A673 (cell line): ENCODE measurements around the gene SPEF2.

Experiments used
- CTCF ChIP-seq: fragments of 300-800, 200-600 bp; sonication (generic); conservative IDR thresholded peaks from 2 replicates; pipeline ENCODE4 v1.5.1; 2017; ENCODE audit warnings: low read depth, mild to moderate bottlenecking, antibody characterized with exemption, low read length, moderate library complexity, mixed read lengths
- EZH2 ChIP-seq: fragments of 200-600 bp; sonication (generic); IDR thresholded peaks from 2 replicates; pipeline ENCODE4 v1.6.1; 2017; ENCODE audit warnings: borderline replicate concordance, low read depth, mild to moderate bottlenecking, mixed read lengths, antibody characterized with exemption, low read length; ENCODE audit not compliant: poor library complexity, severe bottlenecking

- TF ChIP-seq CTCF (no peak), EZH2 (no peak)
Measured at GRCh38 chr5:35745193-35745592, 127.5 kb downstream of the SPEF2 start.
